ENCODE data around the gene SLC16A6.
"Not testable (repeated sequence)": the region's sequence is repeated elsewhere in the genome, so short reads cannot be mapped to it uniquely, and the experiment has no call there.

SLC16A6 gene

DNA sequence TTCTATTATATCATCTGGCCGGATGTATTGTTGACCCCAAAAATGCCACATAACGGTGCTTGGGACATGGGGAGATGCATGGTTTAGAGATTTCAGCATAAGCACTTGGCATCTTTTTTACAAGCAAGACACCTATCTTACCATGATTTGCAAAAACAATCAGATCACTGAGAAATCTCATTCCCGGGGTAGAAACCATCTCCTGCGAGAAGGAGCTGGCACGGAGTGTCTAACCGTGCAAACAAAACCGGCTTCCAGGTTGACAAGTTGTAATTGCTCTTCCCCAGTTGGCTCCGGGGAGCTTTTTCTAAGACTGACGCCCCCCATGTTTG lies 1.0 kb downstream of the SLC16A6 start:
- DNase-seq (ENCODE audit: low spot score), result no peak

DNA sequence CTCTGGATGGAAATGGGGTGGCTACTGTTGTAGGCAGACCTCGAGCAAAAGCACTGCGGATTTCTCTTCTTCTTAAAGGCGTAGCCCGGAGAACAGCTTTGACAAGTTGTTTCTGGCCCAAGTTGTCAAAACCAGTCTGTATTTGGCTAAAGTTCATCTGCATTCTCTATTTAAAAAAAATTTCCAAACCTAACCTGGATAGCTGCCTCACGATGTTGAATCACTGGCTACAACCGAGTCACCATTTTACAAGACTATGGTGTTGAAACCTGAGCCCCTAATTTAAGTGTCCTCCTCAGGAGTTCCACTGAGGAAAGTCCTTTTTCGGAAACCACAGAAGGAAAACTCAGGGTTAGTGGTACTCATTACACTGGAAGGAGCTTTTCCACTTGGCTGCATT lies 1.5 kb downstream of the SLC16A6 start:
- no peak for DNase-seq (ENCODE audit: low spot score)

DNA sequence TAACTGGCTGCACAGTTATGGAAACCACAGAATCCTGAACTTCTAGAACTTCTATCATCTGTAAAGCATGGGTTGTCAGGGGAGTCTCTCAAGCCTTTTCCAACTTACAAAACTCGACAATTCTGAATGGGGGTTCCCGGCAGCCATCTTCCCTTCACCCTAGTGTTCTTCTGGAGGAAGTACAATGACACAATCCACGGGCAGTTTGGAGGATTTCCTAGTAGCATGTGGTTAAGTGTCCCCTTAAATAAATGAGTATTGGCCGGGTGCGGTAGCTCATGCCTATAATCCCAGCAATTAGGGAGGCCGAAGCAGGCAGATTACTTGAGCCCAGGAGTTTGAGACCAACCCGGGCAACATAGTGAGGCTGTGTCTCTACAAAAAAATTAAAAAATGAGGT lies 2.1 kb downstream of the SLC16A6 start:
- DNase-seq (ENCODE audit: low spot score), result no peak

DNA sequence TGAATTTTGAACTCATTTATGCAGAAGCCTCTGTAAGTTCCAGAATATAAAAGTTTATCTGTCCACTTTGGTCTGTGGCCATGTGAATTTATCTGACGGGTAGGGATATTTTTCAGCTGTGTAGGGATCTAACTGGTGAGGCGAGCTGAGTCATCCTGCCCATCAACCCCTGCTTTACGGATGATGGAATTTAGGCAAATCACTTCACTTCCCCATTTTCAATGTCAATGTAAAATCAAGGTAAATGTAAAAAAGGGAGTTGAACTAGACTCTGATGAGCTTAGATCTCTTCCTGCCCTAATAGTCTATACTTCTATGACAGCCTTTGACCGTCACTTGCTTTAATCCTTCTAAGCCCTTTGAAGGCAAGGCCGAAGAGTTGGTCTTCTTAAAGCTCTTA lies 2.6 kb downstream of the SLC16A6 start:
- DNase-seq (ENCODE audit: low spot score), result no peak

DNA sequence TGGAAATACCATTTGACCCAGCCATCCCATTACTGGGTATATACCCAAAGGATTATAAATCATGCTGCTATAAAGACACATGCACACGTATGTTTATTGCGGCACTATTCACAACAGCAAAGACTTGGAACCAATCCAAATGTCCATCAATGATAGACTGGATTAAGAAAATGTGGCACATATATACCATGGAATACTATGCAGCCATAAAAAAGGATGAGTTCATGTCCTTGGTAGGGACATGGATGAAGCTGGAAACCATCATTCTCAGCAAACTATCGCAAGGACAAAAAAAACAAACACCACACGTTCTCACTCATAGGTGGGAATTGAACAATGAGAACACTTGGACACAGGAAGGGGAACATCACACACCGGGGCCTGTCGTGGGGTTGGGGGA lies 9.0 kb downstream of the SLC16A6 start:
- DNase-seq (ENCODE audit: low spot score), result not testable (repeated sequence)

DNA sequence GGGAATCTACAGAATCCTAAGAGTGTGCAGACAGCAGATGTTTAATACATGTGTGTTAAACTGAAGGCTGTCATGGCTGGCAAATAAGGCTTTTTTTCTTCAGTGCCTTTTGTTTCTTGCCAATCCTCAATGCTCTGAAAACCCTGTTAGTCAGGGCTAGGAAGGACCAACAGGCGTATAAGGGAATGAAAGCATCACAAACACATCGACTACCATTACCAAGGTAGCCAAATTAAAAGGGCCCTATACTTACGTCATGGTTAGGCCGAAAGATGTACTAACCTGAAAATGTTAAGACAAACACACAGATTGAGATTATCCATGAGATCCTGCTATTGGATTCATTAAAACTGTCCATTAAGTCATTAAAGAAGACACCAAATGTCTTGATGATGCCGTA lies 13.1 kb downstream of the SLC16A6 start:
- DNase-seq (ENCODE audit: low spot score), result no peak

DNA sequence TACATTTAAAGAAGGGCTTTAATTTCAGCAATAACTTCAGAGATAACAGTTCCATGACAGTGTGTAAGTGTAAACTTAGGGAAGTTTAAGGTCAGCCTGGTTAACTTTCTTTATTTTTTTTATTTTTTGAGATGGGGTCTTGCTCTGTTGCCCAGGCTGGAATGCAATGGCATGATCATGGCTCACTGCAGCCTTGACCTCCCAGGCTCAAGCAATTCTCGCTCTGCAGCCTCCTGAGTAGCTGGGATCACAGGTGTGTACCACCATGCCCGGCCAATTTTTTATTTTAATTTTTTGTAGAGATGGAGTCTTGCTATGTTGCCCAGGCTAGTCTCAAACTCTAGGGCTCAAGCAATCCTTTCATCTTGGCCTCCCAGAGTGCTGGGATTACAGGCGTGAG lies 14.6 kb downstream of the SLC16A6 start:
- not testable (repeated sequence) for DNase-seq (ENCODE audit: low spot score)

DNA sequence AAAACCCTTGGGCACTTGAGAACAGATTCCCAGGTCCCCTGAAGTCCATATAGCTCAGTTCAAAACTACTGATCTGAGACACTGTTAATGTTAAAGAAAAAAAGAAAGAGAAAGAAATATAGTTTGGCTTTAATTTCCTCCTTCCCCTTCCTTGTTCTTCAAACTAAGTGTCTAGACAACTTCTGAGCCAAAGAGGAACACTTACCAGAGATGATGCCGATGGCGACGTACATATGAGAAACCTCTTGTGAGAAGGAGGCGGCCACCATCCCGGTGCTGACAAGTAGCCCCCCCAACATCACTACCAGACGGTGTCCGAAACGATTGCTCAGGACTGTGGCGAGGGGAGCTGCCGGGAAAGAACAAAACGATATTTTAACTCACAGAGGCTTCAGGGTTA lies 17.2 kb downstream of the SLC16A6 start:
- DNase-seq (ENCODE audit: low spot score), result no peak

DNA sequence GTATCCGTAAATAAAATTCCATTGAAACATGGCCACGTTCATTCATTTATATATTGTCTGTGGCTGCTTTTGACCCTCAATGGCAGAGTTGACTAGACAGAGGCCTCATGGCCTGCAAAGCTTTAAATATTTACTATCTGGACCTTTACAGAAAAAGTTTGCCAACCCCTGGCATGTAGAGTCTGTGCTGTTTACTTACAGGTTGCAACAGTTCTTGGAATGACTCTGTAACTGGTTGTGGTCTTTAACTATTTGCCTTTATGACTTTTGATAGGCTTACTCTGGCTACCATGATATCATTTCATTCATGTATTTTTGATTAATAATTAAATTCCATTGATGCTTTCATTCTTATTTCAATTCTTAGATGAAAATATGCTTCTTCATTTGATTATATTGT lies 25.1 kb downstream of the SLC16A6 start:
- DNase-seq (ENCODE audit: low spot score), result not testable (repeated sequence)

DNA sequence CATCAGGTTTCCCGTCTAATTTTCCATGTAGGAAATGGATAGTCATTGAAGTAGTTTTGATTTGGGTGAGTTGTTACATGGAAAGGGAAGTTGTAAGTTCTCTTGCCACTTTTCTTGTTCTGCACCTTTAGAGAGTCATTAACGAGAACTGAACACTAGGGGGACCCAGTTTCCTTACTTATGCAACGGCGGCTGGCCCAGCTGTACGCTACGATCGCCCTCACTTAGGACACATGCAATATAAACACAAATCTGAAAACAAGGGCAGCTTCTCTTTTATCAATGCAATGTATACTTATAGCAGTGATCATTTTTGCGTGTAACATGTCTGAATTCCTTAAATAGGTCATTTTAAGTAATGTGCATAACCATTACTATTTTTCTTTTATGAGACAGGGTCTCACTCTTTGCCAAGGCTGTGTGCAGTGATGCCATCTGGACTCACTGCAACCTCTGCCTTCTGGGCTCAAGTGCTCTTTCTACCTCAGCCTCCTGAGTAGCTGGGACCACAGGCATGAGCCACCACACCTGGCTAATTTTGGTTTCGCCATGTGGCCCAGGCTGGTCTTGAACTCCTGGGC lies 27.7 kb downstream of the SLC16A6 start:
- not testable (repeated sequence) for DNase-seq (ENCODE audit: low spot score)

DNA sequence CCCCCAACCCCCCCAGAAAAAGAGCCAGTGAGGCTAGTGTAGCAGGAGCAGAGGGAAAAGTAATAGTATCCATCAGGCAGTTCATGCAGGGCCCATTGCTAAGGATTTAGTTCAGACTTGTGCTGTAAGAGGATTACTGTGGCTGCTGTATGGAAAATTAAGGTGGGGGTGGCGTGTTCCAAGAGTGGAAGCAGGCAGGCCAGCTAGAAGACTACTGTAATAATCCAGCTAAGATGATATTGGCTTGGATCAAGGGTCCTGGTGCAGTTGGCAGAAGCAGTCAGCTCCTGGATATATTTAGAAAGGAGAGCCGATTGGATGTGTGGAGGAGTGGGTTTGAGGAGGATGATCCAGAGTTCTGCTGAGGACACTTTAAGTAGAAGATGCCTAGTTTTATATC lies 28.5 kb downstream of the SLC16A6 start:
- not testable (repeated sequence) for DNase-seq (ENCODE audit: low spot score)

DNA sequence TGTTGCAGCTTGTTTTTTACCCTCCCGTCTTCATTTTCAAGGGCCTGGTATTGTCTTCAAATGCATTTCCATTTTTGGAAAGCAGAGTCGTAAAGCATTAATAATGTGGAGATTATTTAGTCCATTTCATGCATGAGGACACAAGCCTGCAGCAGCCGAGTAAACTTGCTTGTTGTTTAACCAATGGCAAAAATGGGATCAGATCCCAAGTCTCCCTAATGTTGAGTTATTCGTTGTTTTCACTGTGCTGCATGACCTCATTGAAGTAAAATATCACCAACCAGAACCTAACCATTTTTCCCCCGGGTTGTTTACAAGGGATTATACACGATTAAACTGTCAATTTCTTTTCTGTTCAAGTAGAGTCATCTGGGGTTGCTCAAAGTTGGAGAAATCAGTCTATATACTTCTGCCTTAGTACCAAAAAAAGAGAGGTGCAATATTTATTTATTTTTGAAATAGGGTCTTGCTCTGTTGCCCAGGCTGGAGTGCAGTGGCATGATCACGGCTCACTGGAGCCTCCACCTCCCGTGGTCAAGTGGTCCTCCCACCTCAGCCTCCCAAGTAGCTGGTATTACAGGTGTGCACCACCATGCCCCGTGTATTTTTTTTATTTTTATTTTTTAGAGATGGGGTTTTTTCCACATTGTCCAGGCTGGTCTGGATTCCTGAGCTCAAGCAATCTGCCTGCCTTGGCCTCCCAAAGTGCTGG lies 30.7 kb downstream of the SLC16A6 start:
- no peak for DNase-seq (ENCODE audit: low spot score)

DNA sequence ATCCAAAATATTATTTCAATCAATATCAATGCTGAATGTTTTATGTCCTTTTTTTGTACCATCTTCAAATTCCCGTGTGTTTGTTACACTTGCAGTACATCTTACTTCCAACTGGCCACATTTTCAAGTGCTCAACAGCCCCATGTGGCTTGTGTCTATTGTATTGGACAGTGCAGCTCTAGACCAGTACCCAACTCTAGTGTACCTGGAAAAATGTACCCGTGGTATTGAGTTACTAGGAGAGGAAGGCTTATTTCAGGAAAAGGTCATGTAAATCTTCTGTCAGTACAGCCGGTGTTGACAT lies 31.3 kb downstream of the SLC16A6 start:
- DNase-seq (ENCODE audit: low spot score), result not testable (repeated sequence)

DNA sequence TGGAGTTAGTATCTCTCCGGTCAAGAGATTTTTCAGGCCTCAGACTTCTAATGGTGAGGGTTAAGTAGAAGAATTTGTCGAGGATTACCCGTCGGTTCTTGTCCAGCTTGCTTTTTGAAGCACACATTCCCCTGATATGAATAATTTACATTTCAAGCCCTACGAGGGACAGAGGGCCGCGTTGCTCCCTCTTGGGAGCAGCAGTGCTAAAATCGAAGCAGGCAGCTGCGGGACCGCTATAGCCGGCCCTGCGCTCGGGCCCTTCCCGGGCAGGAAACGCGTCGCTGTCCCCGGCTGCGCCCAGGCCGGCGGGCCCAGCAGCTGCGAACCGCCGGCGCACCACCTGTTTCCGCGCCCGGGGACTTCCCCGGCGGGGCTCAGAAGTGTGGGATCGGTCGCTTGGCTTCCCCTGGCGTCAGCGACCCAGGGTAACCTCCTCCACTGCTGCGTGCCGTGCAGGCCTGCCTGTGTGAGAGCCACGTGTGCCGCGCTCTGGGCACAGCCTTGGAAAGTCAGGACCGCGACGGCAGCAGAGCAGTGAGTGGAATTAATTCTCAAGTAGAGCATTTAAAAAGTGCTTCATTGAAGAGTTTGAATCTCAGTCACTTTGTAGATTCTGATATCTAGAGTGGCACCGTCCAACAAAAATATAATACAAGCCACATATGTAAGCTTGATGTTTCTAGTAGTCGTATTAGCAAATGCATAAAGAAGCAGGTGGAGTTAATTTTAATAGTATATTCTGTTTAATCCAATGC lies 31.9 kb downstream of the SLC16A6 start:
- not testable (repeated sequence) for DNase-seq (ENCODE audit: low spot score)

DNA sequence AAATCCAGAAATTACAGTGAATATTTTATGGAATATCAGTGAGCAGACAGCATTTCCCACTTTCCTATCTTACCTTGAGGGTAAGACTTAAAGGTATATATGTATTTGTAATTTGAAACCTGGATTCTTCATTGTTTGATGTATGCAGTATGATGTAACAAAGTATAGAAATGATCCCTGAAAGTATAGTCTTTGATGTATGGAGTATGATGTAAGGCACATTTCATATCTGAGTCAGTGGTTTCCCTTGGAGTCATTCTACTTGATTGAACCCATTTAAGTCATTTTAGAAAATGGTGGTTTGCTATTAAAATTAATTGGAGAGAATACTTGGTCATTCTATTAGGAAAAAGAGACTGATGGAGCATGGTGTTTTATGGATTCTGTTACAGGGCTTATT lies 33.0 kb downstream of the SLC16A6 start:
- DNase-seq (ENCODE audit: low spot score), result no peak

DNA sequence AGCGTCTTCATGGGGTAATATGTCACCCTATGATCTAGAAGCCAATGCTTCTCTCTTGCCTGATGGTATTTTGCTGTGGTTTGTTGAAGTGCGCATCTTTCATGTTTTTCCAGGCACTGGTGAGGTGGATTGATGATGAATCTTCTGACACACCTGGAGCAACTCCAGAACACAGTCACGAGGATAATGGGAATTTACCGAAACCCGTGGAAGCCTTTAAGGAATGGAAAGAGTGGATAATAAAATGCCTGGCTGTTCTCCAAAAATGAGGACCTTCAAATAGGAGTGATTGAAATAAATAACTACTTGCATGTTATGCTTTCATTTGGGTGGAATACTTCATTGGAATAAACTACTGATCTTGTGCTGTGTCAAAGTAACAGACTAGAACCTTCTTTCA lies 34.2 kb downstream of the SLC16A6 start:
- DNase-seq (ENCODE audit: low spot score), result not testable (repeated sequence)

DNA sequence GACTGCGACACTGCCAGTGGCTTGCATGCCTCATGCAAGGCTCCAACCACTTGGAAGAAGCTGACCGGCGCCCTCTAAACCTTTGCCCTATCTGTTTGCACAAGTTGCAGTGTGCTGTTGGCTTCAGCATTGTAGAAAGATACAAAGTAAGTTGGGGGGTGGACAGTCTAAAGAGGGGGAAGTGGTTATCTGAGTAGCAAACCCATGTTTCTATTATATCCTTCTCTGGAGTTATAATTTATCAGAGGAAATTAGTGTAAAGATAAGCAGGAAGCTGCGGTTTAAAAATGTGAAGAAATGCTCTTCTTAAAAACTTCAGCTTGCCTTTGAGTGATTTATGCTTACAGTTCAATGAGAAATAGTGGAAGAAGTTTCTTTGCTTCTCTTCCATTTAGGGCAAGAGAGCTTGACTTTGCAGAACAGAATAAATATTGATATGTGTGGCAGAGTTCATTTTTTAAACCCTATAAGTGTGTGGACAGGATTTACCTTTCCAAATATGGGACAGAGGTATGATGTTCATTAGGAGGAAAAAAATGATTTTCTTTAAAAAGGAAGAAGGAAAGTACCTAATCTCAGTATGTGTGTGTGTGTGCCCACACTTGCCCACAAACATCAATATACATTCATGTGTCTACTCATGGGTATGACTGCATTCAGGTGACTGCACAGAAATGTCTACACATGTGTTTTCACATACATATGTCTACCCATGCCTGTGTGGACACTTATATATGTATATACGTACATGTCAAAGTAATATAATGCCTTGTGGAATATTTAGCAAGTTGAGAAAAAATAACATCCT lies 35.0 kb downstream of the SLC16A6 start:
- no peak for DNase-seq (ENCODE audit: low spot score)

DNA sequence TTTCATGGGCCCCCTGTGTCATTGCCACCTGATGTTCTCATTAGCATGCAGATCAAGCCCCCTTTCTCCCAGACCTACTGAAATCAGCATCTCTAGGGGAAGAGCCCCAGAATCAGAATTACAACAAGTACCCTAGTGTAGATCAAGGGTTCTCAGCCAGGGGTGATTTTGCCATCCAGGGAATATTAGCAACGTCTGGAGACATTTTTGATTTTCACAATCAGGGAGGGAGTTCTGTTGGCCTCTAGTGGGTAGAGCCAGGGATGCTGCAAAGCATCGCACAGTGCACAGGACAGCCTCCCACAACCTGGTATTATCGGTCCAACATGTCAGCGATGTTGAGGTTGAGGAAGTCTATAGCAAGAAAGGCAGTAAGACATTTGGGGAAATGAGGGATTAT lies 35.8 kb downstream of the SLC16A6 start:
- no peak for DNase-seq (ENCODE audit: low spot score)

DNA sequence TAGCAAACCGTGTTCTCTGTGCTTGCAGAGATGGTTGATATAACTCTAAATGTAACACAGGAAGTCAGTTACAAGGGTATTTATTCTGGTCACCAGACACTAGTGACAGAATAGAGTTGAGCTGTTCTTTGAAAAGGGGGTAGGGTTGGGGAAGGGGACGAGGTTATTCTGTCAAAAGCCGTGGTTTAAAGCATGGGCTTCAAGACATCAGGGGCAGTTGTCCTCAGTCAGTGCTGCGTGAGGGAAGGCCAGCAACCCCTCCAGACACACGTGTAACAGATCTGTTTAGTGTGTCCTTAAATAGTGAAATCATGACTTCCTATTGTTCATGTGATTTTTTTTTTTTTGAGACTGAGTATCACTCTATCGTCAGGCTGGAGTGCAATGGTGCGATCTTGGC lies 37.5 kb downstream of the SLC16A6 start:
- DNase-seq (ENCODE audit: low spot score), result not testable (repeated sequence)

DNA sequence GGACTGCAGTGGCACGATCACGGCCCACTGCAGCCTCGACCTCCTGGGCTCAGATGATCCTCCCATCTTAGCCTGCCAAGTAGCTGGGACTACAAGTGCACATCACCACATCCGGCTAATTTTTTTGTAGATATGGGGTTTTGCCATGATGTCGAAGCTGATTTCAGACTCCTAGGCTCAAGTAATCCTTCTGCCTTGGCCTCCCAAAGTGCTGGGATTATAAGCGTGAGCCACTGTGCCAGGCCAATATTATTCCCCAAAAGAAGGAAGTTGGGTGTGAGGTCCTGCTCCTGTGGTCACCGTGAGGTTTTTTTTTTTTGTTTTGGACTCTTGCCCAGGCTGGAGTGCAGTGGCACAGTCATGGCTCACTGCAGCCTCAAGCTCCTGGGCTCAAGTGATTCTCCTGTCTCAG lies 41.6 kb downstream of the SLC16A6 start:
- no peak for DNase-seq (ENCODE audit: low spot score)

DNA sequence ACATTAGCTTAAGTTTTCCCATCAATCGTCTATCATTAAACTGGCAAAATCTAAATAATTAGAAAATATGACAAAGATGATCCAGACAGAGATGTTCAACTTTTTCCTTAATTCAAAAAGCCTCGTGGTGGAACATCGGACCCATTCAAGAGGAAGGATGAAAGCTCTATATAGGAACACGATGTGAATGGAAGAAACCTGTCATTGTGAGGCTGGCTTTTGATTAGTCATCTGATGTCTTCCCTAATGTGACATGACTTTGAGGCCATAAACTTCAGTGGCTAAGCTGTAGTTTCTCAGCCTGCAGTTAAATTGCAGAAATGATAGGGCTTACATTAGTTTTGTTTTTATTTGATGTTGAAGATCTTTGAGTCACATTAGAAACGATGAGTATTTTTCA lies 42.0 kb downstream of the SLC16A6 start:
- no peak for DNase-seq (ENCODE audit: low spot score)

DNA sequence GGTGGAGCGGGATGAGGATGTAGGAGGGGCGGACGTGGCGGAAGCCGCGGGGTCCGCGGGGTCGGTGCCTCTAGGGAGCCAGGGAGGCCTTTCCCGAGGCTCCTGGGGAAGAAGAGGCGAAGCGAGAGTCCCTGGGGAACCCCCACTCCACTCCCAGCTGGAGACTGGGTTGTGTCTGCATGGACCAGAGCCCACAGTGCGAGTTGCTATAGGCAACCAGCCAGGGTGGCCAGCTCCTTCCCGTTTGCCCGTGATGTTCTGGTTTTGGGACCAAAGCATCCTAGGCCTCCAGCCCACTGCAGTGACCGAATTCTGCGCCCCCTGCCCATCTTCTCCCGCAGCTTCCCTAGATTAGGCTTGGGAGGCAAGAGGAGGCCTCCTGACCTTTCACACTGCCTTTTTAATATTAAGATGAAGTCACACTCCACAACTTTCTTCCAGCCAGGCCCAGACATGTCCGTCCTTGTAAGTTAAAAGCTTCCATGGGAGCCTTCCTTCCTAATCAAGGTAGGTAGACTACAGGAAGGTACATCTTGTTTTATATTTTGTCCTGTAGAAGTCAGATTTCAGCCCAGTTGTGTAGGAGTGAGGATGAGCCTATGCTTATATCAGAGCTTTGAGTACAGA lies 42.6 kb downstream of the SLC16A6 start:
- DNase-seq (ENCODE audit: low spot score), result peak; percentile 31

Data from LoVo (cell line).